CD4-positive, alpha-beta T cell treated with Interleukin-1 beta for 1 hour (primary cell): ENCODE results near the gene CRIP1.

Experiments used
- DNase-seq, 2 donors: peaks; one replicate each; pipeline ENCODE4 v3.0.0-alpha.2; 2020 to 2022

The CRIP1 gene

GRCh38 chr14:105519946-105520698, 33.4 kb downstream of the CRIP1 start:
- DNase-seq, result no peak

GRCh38 chr14:105525326-105525725, 38.6 kb downstream of the CRIP1 start:
- DNase-seq, result no peak

GRCh38 chr14:105525861-105526775, 39.4 kb downstream of the CRIP1 start, which contains the start of gene TMEM121:
Gene TMEM121, plus strand, starts transcription at chr14:105526583. Its CDS starts 2,252 bp downstream, at chr14:105528835.
- peak; percentile 47 to 62 for DNase-seq

GRCh38 chr14:105526776-105527380, 40.2 kb downstream of the CRIP1 start:
- no peak for DNase-seq

GRCh38 chr14:105527381-105527825, 40.7 kb downstream of the CRIP1 start:
- DNase-seq, result no peak

- DNase-seq, result peak; percentile 79 to 85
Observed at GRCh38 chr14:105527826-105528585, 41.3 kb downstream of the CRIP1 start.

- no peak for DNase-seq
Observed at GRCh38 chr14:105528586-105529318, 42.1 kb downstream of the CRIP1 start.

- DNase-seq, result no peak
Observed at GRCh38 chr14:105529319-105529568, 42.6 kb downstream of the CRIP1 start.

GRCh38 chr14:105529569-105530284, 43.0 kb downstream of the CRIP1 start:
- DNase-seq, result peak; percentile 36 to 38

GRCh38 chr14:105530285-105531087, 43.8 kb downstream of the CRIP1 start:
- DNase-seq, result no peak

- no peak for DNase-seq
Observed at GRCh38 chr14:105531088-105531893, 44.6 kb downstream of the CRIP1 start.

- DNase-seq, result no peak
Observed at GRCh38 chr14:105531894-105532623, 45.4 kb downstream of the CRIP1 start.

GRCh38 chr14:105532735-105533141, 46.1 kb downstream of the CRIP1 start:
- DNase-seq, result peak in 1 of 2 donors; percentile 52

- DNase-seq, result no peak
Observed at GRCh38 chr14:105533391-105533790, 46.7 kb downstream of the CRIP1 start.

- no peak for DNase-seq
Observed at GRCh38 chr14:105533811-105534498, 47.3 kb downstream of the CRIP1 start.

GRCh38 chr14:105534586-105534985, 47.9 kb downstream of the CRIP1 start:
- DNase-seq, result no peak

- no peak for DNase-seq
Observed at GRCh38 chr14:105536051-105536450, 49.4 kb downstream of the CRIP1 start.
